HG02981 (cell line): Measurements from ENCODE around the gene CMC1.
"Not testable (repeated sequence)": the region's sequence is repeated elsewhere in the genome, so short reads cannot be mapped to it uniquely, and the experiment has no call there.

Experiments used
- ATAC-seq: cut with Tn5 transposase; IDR thresholded peaks from one replicate; pipeline ENCODE4 v1.9.1; 2021; ENCODE audit warnings: mild to moderate bottlenecking, moderate library complexity; ENCODE audit not compliant: unreplicated experiment

Gene CMC1, protein sequence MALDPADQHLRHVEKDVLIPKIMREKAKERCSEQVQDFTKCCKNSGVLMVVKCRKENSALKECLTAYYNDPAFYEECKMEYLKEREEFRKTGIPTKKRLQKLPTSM

DNA sequence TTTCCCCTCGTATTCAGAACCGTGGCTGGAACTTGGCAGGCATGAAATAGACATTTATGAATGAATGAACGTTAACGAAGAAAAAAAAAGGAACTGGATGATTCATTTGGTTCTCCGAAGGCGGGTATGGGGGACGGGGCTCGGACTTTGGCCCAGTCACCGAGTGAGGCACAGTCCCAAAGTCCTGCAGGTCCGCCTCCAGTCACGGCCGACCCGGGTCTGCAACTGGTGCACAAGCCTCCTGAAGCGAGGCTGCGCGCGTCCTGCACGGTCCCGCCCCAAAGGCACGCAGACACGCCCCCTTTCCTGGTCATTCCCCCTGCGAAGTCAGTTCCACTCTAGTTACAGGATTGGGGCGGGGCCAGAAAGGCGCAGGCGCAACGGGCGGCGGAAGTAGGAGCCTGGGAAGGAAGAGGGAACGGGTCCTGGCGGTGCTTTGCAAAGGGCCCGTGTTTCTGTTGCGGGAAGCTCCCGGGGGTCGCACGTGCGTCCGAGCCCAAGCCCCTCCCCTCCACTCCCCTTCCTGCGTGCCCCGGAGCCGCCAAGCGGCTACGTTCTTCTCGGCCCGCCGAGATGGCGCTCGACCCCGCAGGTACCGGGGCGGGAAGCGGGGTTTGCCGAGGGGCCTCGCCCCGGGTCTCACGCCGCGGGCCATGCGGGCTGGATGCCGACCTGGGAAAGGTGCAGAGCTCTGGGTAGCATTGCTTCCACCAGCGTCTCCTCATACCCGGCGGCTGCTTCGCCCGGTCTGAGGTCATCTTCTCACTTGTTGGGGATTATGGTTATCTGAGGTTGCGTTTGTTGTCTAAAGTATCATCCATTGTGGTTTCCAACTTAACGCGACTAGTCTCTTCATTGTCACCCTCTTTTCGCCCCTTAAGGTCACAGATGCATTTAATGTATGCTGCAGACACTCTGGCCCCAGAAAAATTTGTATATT is at the start of gene CMC1:
Gene CMC1 (plus strand): TSS at position 399 of the 940 bp plus-strand sequence. CDS start 175 bp downstream, at position 574.
- ATAC-seq: peak; percentile 95

DNA sequence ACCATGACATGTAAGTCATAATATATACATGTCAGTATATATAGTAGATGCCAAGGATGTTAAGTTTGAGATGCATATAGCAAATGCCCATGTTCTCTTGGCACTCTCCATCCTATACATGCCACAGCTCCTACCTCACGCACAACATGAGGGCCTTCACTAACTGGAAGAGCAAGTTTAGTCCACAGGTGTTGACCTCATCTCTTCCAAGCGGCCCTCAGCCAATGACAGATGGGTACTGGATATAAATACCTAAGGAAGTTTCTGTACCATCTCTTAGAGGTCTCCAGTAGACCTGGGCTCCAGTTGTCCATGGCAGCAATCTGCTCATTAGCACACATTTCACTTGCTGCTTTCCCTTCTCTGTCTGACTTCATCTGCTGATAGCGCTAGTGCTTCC is 43.3 kb upstream of the CMC1 start:
- ATAC-seq: no peak

DNA sequence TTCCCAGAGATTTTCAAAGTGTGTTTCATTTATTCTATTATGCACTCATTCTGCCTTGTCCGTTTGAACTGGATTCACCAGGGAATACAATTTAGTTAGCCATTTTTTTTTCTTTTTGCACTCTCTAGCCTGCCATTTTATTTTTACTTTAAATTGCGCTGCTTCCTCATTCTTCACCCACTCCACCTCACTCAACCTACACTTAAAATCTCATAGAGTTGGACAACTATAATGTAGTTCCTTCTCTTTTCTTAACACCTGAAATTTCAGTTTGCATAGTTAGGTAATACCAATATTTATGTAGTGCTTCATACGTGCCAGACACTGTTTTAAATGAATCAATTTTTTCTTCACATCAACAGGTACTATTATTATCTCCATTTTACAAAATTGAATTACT is 42.4 kb upstream of the CMC1 start:
- no peak for ATAC-seq

DNA sequence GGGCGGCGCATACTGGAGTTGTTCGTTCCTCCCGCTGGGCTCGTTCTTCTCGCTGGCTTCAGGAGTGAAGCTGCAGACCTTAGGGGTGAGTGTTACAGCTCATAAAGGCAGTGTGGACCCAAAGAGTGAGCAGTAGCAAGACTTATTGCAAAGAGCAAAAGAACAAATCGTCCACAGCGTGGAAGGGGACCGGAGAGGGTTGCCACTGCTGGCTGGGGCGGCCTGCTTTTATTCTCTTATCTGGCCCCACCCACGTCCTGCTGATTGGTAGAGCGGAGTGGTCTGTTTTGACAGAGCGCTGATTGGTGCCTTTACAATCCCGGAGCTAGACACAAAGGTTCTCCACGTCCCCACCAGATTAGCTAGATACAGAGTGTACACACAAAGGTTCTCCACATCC is 41.8 kb upstream of the CMC1 start:
- not testable (repeated sequence) for ATAC-seq

DNA sequence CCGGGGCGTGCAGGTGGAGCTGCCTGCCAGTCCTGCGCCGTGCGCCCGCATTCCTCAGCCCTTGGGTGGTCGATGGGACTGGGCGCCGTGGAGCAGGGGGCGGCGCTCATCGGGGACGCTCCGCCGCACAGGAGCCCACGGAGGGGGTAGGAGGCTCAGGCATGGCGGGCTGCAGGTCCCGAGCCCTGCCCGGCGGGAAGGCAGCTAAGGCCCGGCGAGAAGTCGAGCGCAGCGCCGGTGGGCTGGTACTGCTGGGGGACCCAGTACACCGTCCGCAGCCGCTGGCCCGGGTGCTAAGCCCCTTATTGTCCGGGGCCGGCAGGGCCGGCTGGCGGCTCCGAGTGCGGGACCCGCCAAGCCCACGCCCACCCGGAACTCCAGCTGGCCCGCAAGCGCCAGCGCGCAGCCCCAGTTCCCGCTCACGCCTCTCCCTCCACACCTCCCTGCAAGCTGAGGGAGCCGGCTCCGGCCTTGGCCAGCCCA is 41.0 kb upstream of the CMC1 start:
- not testable (repeated sequence) for ATAC-seq

DNA sequence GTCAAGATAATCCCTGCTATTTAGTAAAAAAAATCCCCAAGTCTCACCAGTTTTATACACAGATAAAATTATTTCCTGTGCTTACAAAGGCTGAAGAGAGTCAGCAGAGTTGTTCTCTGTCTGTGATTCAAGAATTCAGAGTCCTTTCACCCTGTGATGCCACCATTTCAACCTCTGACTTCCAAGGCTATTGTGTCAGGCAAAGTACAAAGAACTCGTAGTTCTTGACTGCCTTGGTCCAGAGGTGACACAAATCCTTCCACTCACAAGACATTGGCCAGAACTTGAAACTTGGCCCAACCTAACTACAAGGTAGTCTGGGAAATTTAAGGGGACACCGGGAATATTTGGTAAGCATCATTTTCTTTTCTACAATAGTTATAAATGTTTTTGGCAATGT is 34.9 kb upstream of the CMC1 start:
- ATAC-seq: no peak

DNA sequence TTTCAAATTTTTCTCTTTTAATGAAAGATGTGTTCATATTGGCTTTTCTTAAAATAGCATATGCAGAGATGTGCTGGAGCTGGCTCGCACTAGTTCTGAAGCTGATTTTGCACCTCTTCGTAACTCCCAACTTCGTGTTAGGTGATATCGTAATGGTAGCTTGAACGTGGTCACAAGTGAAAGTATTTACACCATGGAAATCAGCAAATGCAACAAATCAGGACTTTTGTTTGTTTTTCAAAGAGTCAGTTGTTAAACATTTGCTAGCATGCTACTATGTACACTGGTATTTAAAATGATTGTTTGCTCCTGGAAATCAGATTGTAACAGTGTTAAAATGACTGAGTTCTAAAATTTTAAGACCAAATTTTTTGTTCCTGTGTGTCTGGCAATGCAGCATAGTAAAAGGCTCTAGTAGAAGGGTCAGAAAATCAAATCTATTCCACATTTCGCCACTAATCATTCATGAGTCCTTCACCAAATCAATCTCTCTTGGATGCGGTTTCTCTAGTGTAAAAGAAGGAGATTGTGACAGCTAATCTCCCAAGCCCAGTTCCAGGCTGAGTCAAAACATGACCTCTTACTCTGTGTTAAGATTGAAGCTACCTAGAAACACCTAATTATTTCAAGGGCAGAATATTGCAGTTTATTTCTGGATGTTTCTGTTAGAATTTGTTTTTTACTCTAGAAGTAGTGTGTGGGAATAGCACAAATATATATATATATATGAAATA is 34.3 kb upstream of the CMC1 start:
- ATAC-seq: no peak

DNA sequence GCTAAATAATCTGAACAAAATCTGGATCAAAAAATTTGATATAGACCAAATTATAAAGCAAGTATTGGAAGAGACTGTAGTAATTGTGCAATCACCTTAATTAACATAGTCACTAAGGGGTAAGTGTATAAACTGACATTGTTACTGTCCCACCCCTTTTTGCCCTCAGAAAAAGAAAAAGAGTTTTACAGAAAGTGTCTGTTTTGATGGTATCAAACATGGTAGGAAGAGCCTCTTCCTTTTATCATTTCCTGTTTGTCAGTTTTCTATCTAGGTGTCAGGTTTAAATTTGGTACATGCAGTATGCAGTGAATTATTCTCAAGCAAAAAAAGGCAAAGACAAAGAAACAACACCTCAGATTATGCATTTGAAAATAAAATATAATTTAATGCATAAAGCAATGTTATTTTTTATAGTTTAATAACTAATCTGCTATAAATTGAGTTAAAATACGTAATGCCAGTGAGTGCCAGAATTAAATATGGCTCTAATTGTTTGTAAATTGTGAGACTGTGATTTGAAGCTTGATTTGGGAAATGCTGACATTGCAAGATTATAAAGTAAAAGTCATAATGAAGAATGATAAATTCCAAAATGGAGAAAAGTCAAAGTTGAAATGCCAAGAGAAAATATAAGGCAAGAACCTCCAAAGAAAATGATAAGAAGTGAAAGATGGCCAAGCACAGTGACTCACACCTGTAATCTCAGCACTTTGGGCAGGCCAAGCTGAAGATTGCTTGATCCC is 30.3 kb upstream of the CMC1 start:
- ATAC-seq: no peak

DNA sequence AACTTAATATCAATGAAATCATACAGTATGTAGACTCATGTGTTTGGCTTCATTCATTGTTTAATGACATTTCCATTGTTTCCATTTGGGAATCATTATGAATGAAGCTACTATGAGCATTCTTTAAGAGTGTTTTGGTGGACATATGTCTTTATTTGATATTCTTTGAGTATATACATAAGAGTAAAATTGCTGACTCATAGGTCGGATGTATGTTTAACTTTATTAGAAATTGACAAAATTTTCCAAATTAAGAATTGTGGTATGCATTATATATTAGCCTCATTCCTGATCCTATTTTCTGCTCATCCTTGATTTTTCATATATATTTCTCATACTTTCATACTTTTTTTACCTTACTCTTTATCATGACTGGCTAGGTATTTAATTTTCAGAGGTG is 28.7 kb upstream of the CMC1 start:
- no peak for ATAC-seq

DNA sequence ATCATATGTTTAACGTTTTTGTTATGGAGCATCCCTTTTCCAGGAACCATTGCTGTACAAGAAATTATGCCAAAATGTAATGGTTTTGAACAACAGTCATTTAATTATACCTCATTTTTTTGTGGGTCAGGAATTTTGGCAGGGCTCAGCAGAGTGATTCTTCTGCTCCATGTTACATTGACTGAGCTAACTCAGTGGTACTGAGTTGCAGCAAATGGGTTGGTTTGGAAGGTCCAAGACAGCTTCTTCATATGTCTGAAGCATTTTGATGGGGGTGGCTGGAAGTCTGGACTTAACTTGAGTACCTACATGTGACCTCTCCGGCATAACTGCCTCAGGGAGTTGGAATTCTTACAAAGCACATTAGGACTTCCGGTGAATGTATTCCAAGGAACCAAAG is 26.0 kb upstream of the CMC1 start:
- ATAC-seq: no peak

DNA sequence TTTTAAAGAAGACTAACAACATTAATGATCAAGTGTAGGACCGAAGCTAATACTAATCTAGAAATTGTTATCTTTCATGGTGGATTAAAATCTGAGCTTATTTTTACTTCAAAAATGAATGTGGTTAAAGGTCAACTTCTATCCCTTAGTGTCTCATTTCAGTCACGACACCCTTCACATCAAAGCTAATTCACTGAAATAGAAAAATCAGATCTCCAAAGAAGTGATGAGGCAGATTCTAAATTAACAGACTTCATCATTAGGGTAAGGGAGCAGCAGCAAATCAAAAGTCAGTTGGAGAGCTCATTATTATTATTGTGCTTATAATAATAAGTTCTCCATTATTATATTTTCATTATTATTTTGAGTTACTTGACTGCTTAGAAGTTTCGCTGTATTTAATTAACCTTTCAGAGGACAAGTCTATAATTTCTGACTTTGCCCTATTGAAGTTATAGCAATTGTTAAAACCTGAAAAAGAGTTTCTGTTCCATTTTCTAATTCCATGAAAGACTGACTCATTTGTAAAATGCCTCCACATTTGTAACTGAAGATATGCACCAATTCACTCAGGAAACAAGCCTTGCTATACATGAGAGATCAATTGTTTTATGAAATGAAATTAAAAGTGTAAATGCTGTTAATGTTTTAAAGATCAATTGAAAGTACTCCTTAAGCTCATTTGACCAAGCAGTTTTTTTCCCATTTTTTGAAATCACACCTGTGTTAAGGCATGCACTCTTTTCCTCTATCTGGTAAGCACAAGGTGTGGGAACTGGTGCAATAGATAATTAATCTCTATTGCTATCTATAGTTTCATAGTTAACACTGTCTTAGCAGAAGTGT is 23.1 kb upstream of the CMC1 start:
- ATAC-seq: peak; percentile 67

DNA sequence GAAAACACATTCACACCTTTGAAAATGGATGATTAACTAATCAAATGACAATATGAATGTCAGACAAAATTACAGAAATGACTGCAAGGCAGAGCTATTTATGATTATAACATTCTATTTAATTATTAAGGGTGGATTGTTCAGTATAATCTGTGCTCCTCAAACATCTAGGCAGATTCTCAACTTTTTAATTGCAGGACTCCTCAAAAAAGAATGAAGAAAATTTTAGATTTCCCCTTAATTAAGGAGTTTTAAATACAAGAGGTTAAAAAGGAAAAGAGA is 22.6 kb upstream of the CMC1 start:
- no peak for ATAC-seq

DNA sequence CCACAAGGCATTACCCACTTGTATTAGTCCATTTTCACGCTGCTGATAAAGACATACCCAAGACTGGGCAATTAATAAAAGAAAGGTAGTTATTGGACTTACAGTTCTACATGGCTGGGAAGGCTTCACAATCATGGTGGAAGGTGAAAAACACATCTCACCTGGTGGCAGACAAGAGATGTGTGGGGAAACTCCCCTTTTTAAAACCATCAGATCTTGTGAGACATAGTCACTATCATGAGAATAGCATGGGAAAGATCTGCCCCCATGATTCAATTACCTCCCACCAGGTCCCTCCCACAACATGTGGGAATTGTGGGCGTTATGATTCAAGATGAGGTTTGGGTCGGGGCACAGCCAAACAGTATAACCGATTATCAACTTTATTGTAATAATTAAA is 17.0 kb upstream of the CMC1 start:
- no peak for ATAC-seq

DNA sequence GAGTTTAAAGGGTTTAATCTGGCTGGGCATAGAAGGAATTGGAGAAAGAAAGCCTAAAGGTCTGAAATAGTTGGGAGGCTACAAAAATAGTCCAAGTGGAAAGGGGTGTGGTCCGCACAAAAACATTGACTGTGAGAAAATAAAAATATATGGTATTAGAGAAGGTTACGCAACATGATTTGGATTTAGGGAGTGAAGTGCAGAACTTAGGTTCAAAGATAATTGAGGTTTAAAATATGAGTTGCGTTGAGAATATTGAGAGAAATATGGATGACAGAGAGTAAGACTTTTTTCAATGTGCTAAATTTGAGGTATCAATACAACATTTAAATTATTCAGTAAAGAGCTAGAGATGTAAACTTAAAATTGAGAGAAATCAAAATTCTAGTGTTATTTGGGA is 15.4 kb upstream of the CMC1 start:
- ATAC-seq: no peak

DNA sequence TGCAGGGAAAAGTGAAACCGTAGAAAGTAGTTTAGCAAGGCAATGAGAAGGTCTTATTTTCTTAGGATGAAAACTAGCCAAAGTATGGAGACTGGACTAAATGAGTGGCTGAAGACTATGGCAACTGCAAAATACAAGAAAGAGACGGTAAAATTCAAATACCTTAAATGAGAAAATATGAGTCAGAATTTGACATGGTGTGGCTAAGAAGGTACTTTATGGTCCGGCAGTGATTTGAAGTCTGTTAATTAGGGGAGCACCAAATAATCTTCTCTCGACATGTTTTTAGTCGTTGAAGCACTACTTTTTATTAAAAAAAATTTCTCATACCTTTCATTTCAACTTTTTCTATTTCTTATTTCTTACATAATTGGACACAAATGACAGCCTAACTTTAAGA is 12.8 kb upstream of the CMC1 start:
- no peak for ATAC-seq

DNA sequence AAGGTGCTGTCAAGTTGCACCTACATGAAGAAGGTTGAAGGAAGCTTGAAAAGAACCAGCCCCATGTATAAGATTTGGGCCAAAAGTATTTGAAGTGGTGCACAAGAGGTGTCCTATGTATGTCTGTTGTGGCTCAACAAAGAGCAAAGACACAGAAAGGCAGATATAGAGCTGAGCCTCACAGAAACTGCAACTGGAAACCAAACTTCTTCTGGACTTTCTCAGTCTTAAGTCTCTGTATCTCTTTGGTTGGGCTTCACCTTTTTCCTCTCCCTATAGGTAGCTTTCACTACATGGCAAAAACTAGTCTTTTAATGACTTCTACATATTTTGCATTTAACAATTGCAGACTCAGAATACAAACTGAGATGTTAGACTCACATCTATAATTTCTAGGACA is 8.8 kb upstream of the CMC1 start:
- ATAC-seq: peak; percentile 61

DNA sequence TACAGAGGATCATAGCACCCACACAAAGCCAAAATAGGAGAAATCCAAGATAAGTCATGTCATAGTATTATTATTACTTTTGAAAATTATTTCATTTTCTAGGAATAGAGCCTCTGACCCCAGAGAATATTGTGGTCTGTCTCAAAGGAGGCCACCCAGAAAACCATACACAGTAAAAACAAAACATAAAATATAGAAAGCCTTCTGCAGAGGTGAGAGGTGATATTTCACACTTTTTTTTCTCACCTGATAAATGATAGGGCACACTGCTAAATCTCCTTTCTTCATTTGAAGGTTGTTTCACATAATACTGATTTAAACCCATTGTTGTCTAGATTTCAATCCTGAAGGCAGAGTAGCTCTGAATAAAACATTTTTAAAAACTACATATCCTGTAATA is 7.0 kb upstream of the CMC1 start:
- no peak for ATAC-seq

DNA sequence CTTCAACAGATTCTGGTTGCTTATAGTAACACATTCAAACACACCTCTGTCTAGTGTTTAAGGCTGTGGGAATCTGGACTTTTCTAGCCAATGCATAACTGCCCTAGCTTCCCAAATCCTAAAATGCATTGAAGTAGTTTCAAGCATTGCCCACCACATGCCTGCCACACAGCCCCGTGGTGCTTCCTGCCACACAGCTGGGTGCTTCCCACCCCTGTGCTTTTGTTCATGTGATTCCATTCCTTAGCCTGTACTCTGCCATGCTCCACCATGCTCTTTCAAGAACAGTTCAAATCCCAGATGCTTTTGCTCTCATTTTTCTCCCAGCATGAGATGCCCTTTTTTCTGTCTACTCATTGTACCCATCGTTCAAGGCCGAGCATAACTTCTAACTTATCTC is 2.3 kb upstream of the CMC1 start:
- ATAC-seq: no peak

DNA sequence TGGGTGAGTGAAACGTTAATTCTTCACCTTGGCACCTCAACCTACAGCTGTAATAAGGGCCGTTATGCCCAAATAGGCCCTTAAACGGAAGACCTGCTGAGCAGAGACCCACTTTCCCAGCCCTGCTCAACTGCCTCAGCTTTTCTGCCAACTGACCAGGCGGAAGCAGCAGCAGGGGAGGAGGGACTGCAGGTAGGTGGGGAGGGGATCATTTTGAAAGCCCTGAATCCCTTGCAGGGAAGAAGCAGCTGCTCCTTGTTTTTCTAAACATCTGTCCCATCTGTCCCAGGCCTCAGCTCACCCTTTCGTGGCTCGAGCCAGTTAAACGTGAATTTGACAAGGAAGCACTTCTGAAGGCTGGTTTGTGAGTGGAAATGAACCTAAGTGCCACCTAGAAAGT is 978 bp upstream of the CMC1 start:
- ATAC-seq: no peak

DNA sequence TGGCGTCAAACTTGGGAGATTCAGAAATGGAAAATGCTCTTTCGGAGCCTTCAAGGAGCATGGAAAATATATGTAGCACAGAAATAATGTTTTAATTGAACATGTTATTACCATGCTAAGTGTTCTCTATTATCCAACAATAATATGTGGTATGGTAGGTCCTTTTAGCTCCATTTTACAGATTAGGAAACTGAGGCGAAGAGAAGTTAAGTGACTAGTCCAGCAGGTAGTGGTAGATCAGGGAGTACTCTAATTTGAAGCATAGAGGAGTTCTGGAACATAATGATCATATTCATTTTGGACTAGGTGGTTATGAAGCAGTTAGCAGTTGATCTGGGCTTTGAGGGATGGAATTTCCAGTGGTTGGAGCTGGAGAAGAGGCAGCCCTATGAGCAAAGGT is 1.1 kb downstream of the CMC1 start:
- ATAC-seq: no peak
